Superior temporal gyrus (tissue), 1 donor: ENCODE results near the gene BCR.
A peak's percentile ranks its signal among the peaks of the same experiment; 100 is the strongest.

Experiments
- DNase-seq: peaks from one replicate; pipeline ENCODE4 v3.0.0-alpha.2; 2016; ENCODE audit errors: extremely low spot score

The BCR gene

GRCh38 chr22:23231471-23232093 lies 51.3 kb downstream of the BCR start:
- DNase-seq = no peak

DNA sequence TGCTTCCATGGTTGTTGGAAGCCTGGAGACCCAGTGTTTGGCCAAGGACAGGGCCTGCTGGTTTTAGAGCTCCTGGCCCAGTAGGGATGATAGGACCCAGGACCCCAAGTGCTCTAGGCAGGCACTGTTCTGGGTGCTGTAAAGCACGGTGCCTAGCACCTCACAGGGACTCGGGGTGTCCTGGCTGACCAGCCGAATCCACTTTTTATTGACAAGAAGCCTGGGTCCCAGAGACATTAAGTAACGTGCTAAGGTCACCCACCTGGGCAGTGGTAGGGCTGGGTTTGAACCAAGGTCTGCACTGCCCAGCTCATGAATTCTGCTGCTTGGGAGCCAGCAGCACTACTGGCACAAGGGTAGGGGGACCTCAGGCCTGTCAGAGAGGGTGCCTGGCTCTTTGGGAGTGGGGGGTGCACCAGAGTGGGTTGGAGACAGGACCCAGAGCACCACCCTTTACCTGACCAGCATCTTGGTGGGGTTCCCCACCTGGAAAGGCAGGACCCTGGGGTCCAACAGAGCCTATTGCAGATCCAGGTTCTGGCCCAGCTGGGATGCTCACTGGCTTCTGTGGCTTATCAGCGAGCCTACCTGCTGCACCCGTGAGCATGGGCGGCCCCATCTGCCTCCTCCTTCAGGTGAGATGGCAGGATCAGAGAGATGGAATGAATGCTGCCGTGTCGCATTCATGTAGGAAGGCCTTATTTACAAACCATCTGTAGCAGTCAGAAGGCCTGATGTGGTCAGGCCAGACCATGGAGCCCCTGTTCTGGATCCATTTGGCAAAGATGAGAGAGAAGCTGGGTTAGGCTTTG lies 52.0 kb downstream of the BCR start:
- DNase-seq = no peak

GRCh38 chr22:23233084-23233531 lies 52.8 kb downstream of the BCR start:
- DNase-seq = no peak

DNA sequence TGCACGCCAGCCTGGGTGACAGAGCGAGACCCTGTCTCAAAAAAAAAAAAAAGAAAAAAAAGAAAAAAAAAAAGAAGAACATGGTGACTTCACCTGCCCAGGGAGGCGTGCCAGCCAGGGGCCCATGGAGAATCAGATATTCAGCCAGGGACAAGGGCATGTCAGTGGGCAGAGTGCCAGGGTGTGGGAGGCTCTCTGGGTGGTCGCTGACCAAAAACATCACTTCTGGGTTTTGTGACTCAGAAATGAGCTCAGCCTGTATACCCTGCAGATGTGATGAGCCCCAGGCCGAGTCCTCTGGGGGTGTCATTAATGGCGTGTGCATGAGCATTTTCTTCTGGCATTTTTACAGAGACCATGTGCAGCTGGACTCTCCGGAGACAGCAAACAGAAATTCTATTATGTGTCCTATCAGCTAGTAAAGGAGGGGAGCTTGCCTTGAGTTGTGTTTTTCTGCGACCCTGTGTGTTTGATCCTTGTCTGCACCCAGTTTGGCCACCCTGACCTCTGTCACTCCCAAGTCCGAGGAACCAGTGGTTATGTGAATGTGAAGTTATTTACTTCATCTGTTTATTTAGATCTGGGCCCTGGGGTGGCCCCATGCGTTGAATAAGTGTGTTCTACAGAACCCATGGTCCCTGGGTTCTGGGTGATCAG lies 53.6 kb downstream of the BCR start:
- no peak for DNase-seq

GRCh38 chr22:23234409-23235161 lies 54.3 kb downstream of the BCR start:
- DNase-seq = no peak

GRCh38 chr22:23235425-23235824 lies 55.1 kb downstream of the BCR start:
- DNase-seq = no peak

DNA sequence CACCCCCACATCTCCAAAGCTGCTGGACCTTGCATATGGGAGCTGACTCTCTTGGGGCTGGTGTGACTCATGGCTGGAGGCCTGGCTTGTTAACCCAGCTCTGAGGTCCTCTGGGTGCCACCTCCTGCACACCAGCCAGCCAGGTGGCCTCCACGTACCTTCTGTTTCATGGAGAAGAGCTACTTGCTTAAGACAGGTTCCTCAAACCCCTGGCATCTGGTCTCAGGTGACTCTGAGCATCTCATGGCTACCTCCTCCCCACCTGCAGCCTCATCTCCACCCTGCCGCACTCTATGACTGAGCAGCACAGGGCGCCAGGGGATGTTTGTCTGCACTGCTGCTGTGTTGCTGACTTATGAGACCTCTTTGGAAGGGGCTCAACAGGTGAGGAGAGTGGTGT lies 55.7 kb downstream of the BCR start:
- DNase-seq = no peak

GRCh38 chr22:23236440-23237184 lies 56.3 kb downstream of the BCR start:
- no peak for DNase-seq

- peak; percentile 74 for DNase-seq
Observed at GRCh38 chr22:23237201-23237798, 57.0 kb downstream of the BCR start.

DNA sequence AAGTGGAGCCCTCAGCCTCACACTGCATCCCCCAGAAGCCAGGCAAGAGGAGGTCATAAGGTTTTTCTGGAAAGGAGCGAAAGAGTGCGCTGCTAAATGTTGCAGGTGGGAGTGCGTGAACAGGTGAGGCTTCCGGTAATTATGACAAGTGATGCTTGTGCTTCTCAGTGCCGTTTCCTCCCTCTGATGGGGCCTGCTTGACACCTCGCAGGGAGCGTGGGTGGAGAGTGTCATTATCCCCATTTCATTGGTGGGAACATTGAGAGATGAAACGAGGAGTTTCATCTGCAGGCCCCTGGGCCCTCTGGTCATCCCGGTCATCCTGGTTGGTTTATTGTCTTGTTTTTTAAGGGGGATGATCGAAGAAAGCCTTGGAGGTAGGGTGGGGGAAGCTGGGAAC lies 57.5 kb downstream of the BCR start:
- no peak for DNase-seq

DNA sequence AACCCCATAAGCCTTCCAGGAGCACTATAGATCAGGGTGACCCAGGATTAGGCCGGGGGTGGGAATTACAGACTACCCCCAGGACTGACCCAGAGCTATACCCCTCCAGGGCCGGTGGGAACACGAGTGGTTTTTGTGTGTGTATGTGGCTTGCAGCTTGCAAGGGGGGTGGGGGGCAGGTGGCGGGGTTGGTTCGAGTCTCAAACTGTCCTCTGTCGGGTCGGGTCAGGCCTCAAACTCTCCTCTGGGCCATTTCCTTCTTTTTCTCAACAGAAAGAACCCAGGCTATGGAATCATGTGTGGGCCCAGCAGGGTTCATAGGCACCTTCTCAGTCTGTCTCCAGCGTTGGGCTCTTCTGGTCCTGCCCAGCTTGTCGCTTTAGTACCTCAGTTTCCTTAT lies 58.4 kb downstream of the BCR start:
- no peak for DNase-seq

GRCh38 chr22:23239429-23239828 lies 59.1 kb downstream of the BCR start:
- no peak for DNase-seq

DNA sequence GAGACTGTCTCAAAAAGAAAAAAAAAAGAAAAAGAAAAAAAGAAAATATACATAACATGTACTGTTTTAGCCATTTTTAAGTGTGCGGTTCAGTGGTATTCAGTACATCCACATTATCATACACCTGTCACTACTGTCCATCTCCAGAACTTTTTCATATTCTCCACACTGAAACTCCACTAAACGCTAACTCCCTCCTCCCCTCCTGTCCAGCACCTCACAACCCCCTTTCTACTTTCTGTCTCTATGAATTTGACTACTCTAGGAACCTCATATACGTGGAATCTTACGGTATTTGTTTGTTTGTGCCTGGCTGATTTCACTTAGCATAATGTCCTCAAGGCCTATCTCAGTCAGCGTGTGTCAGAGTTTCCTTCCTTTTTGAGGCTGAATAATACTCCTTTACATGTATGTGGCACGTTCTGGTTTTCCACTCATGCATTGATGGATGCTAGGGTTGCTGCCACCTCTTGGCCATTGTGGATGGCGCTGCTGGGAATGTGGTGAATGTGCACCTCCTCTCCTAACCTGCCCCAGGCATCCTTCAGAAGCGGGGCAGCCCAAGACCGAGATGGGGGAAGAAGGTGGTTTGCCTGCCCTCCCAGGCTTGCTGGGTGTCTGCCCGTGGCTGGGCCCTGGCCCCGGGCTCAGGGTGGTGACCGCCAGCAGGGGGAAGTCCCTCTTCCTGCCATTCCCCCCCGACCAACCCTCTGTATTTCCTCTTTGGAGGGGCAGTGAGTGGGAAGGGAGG lies 60.5 kb downstream of the BCR start:
- no peak for DNase-seq

GRCh38 chr22:23241562-23242472 lies 61.5 kb downstream of the BCR start:
- no peak for DNase-seq

GRCh38 chr22:23242473-23243001 lies 62.2 kb downstream of the BCR start:
- DNase-seq = no peak

GRCh38 chr22:23243006-23243573 lies 62.8 kb downstream of the BCR start:
- no peak for DNase-seq

GRCh38 chr22:23243859-23244689 lies 63.8 kb downstream of the BCR start:
- no peak for DNase-seq

DNA sequence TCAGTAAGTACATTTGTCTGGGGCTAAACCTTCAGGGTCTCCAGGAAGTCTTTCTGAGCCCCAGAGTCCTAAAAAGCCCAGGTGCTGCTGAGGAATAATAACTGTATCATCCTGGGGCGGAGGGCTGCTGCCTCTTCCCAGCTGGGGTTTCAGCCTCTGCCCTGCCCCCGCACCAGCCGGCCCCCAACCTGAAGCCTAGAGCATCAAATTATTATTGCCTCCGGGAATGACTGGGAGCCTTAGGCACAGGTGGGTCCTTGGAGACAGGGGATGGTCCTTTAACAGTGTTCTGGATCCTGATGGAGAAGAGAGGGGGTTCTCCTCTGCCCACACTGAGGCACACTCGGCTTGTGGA lies 64.4 kb downstream of the BCR start:
- no peak for DNase-seq
